Neural cell (in vitro differentiated cells): Measurements from ENCODE around the gene GRIK2. TPM values are rescaled to one million over a fixed set of nuclear protein-coding genes. Genes with fewer than 3 reads are reported as not detected.

Experiments used
- H2AFZ ChIP-seq: fragments of 200-600, 300-800 bp; sonication (generic), shearing (Covaris generic); 2 replicates; pipeline ENCODE4 v1.6.0; 2014; ENCODE audit warnings: low read depth, mild to moderate bottlenecking, antibody characterized with exemption, low read length, moderate library complexity
- H3F3A ChIP-seq: fragments of 200-600 bp; shearing (Covaris generic); 2 replicates; pipeline ENCODE4 v1.6.1; 2016; ENCODE audit warnings: mild to moderate bottlenecking, moderate library complexity, mixed read lengths, antibody characterized with exemption, low read length; ENCODE audit not compliant: insufficient read depth, poor library complexity, severe bottlenecking
- H3K27ac ChIP-seq: fragments of 200-600, 300-800 bp; sonication (generic), shearing (Covaris generic); 2 replicates; pipeline ENCODE4 v1.5.1; 2014; ENCODE audit warnings: mild to moderate bottlenecking, low read length, moderate library complexity
- H3K27me3 ChIP-seq: fragments of 300-800, 200-600 bp; sonication (generic), shearing (Covaris generic); 2 replicates; pipeline ENCODE4 v1.6.0; 2014; ENCODE audit warnings: mild to moderate bottlenecking, low read depth, low read length, moderate library complexity; ENCODE audit not compliant: insufficient read depth
- H3K36me3 ChIP-seq: fragments of 300-800, 200-600 bp; sonication (generic), shearing (Covaris generic); 2 replicates; pipeline ENCODE4 v1.5.1; 2014; ENCODE audit warnings: mild to moderate bottlenecking, antibody characterized with exemption, low read length, moderate library complexity; ENCODE audit not compliant: insufficient read depth
- H3K4me2 ChIP-seq: fragments of 300-800, 200-600 bp; sonication (generic), shearing (Covaris generic); 2 replicates; pipeline ENCODE4 v1.6.0; 2014; ENCODE audit warnings: mild to moderate bottlenecking, low read length
- H3K4me3 ChIP-seq: fragments of 300-800, 200-600 bp; sonication (generic), shearing (Covaris generic); 2 replicates; pipeline ENCODE4 v1.5.1; 2014; ENCODE audit warnings: mild to moderate bottlenecking, low read length, moderate library complexity
- H3K79me2 ChIP-seq: fragments of 200-600 bp; shearing (Covaris generic); replicated peaks from 2 replicates; pipeline ENCODE4 v1.6.0; 2014; ENCODE audit warnings: mild to moderate bottlenecking, low read length, moderate library complexity; ENCODE audit not compliant: insufficient read depth
- H3K9ac ChIP-seq: fragments of 300-800, 200-600 bp; sonication (generic), shearing (Covaris generic); 2 replicates; pipeline ENCODE4 v1.6.1; 2016; ENCODE audit warnings: mild to moderate bottlenecking, low read length, mixed read lengths
- H3K9me2 ChIP-seq: fragments of 200-600 bp; shearing (Covaris generic); 2 replicates; pipeline ENCODE4 v1.6.1; 2016; ENCODE audit warnings: mild to moderate bottlenecking, low read length, mixed read lengths; ENCODE audit not compliant: insufficient read depth
- H3K9me3 ChIP-seq: fragments of 200-600, 300-800 bp; sonication (generic), shearing (Covaris generic); 2 replicates; pipeline ENCODE4 v1.6.1; 2016; ENCODE audit warnings: mild to moderate bottlenecking, mixed run types, low read length, moderate library complexity, mixed read lengths
- H4K20me1 ChIP-seq: fragments of 200-600 bp; shearing (Covaris generic); 2 replicates; pipeline ENCODE4 v1.6.1; 2016; ENCODE audit warnings: mild to moderate bottlenecking, mixed run types; ENCODE audit not compliant: insufficient read depth
- CTCF ChIP-seq: fragments of 450-650 bp; IDR thresholded peaks from 2 replicates; pipeline ENCODE4 v1.5.1; 2014; ENCODE audit warnings: antibody characterized with exemption, mild to moderate bottlenecking, moderate library complexity; ENCODE audit not compliant: poor library complexity, severe bottlenecking
- EP300 ChIP-seq: fragments of 450-650 bp; conservative IDR thresholded peaks from 2 replicates; pipeline ENCODE4 v1.6.1; 2014; ENCODE audit warnings: antibody characterized with exemption, mild to moderate bottlenecking, moderate library complexity; ENCODE audit not compliant: poor library complexity, severe bottlenecking
- EZH2 ChIP-seq: fragments of 200-600, 300-800 bp; shearing (Covaris generic), sonication (generic); IDR thresholded peaks from 2 replicates; pipeline ENCODE4 v1.6.1; 2014; ENCODE audit warnings: antibody characterized with exemption, low read length, borderline replicate concordance, mild to moderate bottlenecking; ENCODE audit not compliant: insufficient read depth, poor library complexity, severe bottlenecking
- MXI1 ChIP-seq: fragments of 450-650 bp; conservative IDR thresholded peaks from 2 replicates; pipeline ENCODE4 v1.6.1; 2014; ENCODE audit warnings: antibody characterized with exemption, mild to moderate bottlenecking; ENCODE audit not compliant: poor library complexity, severe bottlenecking
- POLR2AphosphoS5 ChIP-seq: IDR thresholded peaks from 2 replicates; pipeline ENCODE4 v1.6.1; 2012
- RAD21 ChIP-seq: fragments of 450-650 bp; conservative IDR thresholded peaks from 2 replicates; pipeline ENCODE4 v1.6.1; 2014; ENCODE audit warnings: antibody characterized with exemption, mild to moderate bottlenecking, moderate library complexity
- SMC3 ChIP-seq: fragments of 450-650 bp; conservative IDR thresholded peaks from 2 replicates; pipeline ENCODE4 v1.6.1; 2014; ENCODE audit warnings: antibody characterized with exemption, mild to moderate bottlenecking, moderate library complexity; ENCODE audit not compliant: poor library complexity
- TAF1 ChIP-seq: IDR thresholded peaks from 2 replicates; pipeline ENCODE4 v1.6.1; 2012; ENCODE audit warnings: low read depth
- polyA plus RNA-seq: library from polyadenylated mRNA; depleted of rRNA; stranded (reverse); fragments of >200 nt; gene quantifications from 2 replicates; pipeline ENCODE4 v1.2.3, GENCODE V29; 2014
- TF ChIP-seq, protein P1 (sequence below): IDR thresholded peaks from 2 replicates; pipeline ENCODE4 v1.6.1; 2012; ENCODE audit warnings: borderline replicate concordance

The GRIK2 gene
- polyA plus RNA-seq, 1 donor from 2014 or later, result 106 TPM

- Histone ChIP-seq H3K4me3 (no peak overlapping the region), H3F3A (no peaks in the 10 kb centered on the region), H3K9ac (no peak overlapping the region), H3K9me3 (no peaks in the 10 kb centered on the region), H3K27ac (no peak overlapping the region), H4K20me1 (no peaks in the 10 kb centered on the region), H3K79me2 (no peaks in the 10 kb centered on the region), H2AFZ (no peak overlapping the region), H3K9me2 (no peaks in the 10 kb centered on the region), H3K4me2 (no peak overlapping the region), H3K36me3 (no peaks in the 10 kb centered on the region), H3K27me3 (no peaks in the 10 kb centered on the region)
- TF ChIP-seq EP300 (no peak), TAF1 (no peak), RAD21 (no peak), EZH2 (no peak), MXI1 (no peak), POLR2AphosphoS5 (no peak), SMC3 (no peak), CTCF (no peak)
- TF ChIP-seq, protein P1, sequence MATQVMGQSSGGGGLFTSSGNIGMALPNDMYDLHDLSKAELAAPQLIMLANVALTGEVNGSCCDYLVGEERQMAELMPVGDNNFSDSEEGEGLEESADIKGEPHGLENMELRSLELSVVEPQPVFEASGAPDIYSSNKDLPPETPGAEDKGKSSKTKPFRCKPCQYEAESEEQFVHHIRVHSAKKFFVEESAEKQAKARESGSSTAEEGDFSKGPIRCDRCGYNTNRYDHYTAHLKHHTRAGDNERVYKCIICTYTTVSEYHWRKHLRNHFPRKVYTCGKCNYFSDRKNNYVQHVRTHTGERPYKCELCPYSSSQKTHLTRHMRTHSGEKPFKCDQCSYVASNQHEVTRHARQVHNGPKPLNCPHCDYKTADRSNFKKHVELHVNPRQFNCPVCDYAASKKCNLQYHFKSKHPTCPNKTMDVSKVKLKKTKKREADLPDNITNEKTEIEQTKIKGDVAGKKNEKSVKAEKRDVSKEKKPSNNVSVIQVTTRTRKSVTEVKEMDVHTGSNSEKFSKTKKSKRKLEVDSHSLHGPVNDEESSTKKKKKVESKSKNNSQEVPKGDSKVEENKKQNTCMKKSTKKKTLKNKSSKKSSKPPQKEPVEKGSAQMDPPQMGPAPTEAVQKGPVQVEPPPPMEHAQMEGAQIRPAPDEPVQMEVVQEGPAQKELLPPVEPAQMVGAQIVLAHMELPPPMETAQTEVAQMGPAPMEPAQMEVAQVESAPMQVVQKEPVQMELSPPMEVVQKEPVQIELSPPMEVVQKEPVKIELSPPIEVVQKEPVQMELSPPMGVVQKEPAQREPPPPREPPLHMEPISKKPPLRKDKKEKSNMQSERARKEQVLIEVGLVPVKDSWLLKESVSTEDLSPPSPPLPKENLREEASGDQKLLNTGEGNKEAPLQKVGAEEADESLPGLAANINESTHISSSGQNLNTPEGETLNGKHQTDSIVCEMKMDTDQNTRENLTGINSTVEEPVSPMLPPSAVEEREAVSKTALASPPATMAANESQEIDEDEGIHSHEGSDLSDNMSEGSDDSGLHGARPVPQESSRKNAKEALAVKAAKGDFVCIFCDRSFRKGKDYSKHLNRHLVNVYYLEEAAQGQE, result no peak
Measured at GRCh38 chr6:101516578-101516977, 123.1 kb downstream of the GRIK2 start.

- H4K20me1 ChIP-seq, result no peaks in the 10 kb centered on the region
- H3K4me3 ChIP-seq, result no peak overlapping the region
- no peak overlapping the region for H3K4me2 ChIP-seq
- no peak overlapping the region for H3K9ac ChIP-seq
- H3K9me2 ChIP-seq, result no peaks in the 10 kb centered on the region
- H3K36me3 ChIP-seq, result no peaks in the 10 kb centered on the region
- no peak overlapping the region for H3K27ac ChIP-seq
- no peak overlapping the region for H2AFZ ChIP-seq
- H3F3A ChIP-seq, result no peaks in the 10 kb centered on the region
- H3K9me3 ChIP-seq, result no peaks in the 10 kb centered on the region
- H3K27me3 ChIP-seq, result no peaks in the 10 kb centered on the region
- no peak for TF ChIP-seq EP300
- no peak for TF ChIP-seq EZH2
- no peak for TF ChIP-seq SMC3
- TF ChIP-seq MXI1, result no peak
- no peak for TF ChIP-seq POLR2AphosphoS5
- TF ChIP-seq CTCF, result no peak
- no peak for TF ChIP-seq TAF1
- TF ChIP-seq, protein P1, result no peak
- no peak for TF ChIP-seq RAD21
- no peaks in the 10 kb centered on the region for H3K79me2 ChIP-seq
Measured at GRCh38 chr6:101517632-101518031, 124.1 kb downstream of the GRIK2 start.
